ENCODE results near the gene SNRNP25.

SNRNP25 gene

DNA sequence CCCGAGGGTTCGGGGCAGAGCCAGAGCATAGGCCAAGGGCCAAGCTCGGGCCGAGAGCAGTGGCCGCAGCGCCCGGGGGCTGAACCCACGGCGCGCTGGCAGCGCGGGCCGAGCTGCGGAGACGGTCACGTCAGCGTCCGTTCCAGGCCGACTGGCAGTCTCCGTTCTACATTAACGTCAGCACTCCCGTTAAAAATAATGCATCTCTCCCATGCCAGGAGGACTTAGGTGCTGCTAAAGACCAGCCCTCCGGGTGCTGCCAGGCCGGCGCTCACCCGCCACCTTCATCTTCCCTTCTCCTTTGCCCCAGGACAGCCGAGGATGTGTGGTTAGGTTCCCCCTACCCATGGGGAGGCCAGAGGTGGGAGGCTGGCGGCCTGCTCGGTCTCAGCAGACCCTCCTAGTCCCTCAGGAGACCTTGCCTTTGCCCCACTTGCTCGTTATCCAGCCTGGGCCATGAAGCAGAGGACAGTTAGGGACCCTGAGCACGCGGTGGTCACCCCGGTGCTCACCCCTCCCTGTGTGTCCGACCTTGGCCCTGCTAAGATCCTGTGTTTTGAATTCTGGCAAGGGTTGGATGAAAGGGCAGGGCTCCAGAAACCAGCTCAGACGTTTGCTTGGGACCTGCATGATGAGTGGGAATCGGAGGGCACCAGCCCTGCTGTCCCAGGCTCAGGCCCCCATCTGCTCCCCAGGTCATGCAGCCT is 25.0 kb downstream of the SNRNP25 start:
- DNase-seq, result no peak

DNA sequence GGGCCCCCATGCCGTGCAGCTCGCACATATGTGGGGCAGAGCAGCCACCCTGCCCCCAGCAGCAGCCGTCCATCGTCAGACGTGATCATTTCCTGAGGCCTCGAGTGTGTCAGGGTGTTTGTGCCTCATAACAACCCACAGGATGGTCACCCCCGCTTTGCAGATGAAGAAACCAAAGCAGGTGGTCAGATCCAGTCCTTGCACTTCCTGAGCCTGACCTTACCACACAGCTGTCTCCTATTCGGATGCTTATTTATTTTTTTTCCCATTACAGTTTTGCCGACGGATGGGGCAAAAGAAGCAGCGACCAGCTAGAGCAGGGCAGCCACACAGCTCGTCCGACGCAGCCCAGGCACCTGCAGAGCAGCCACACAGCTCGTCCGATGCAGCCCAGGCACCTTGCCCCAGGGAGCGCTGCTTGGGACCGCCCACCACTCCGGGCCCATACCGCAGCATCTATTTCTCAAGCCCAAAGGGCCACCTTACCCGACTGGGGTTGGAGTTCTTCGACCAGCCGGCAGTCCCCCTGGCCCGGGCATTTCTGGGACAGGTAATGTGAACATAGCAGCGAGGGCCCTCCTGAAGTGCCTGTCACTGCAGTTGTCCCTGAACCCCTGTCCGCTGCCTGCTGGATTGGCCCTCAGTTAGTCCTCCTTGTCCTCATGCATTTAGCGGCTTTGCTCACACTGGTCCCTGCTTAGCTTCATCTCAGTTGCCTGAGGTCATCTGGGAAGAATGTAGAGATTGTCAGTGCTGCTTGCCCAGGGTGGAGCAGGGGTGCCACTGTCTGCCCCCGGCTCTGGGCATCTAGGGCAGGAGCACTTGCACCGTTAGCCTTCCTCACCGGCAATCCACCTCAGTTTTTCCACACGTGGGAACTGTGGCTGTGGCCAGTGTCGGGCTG is 25.8 kb downstream of the SNRNP25 start:
- DNase-seq, result no peak

GRCh38 chr16:83060-83603 is 29.5 kb downstream of the SNRNP25 start:
- DNase-seq, result no peak

DNA sequence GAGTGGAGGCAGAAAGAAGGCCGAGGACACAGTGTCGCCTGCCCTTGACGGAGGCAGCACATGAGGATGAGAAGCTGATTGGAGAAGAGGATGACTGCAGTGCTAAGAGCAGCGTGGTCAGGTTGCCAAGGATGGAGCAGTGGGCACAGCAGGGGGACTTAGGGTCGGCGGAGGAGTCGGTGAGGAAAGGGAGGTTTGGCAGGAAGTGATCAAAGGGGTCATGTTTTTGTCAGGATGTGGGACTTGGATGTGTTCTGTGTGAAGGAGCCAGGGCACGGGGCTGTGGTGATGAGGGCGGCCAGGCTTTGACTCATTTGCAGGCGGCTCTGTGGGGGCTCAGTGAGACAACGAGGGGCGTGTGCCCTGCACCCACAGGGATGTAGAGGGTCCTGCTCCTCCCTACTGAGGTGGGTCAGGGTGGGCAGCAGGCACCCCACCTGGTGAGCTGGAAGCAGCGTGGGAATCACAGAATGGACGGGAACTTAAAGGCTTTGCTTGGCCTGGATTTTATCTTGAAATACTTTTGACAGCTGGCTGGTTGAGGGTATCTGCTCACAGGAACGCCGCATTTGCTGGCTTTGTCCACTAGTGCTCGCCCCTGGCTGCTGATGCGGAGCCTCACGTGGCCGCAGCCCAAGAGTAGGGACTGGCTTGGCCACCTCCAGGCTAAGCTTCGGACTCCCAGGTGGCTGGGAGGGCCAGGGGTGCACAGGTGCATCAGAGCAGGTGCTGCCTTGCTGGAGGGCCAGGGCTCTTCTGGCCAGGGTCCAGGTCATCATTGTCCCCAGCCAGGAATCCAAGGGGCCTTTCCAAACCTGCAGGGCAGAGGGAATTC is 30.4 kb downstream of the SNRNP25 start:
- DNase-seq, result peak; percentile 72

DNA sequence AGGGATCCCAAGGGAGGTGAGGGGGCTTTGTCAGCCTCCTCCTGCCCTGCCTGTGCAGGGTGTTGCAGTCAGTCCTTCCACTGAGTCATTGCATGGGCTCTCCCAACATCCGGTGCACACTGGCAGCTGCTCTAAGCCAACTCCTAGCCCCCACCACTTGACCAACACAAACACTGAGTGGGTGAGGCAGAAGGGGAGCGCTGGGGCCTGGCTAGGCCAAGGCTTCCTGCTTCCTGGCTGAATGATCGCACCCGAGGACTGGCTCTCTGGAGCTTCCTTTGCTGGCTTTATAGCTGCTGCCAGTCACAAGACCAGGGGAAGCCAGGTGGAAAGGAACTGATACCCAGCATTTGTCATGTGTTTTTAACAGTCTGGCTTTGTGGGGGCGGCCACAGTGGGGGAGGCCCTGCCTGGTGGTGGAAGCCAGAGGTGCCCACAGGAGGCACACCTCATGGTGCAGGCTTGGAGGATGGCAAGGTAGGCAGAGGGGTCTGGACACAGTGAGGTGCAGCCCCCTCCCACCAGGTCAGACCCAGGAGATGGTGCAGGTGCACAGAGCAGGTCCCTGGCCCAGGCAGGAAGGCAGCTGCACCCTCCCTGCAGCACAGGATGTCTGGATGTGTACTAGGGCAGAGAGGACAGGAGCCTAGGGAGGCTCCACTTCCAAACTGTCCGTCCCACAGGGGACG is 31.2 kb downstream of the SNRNP25 start:
- peak; percentile 75 for DNase-seq

- DNase-seq, result no peak
These were observed 31.8 kb downstream of the SNRNP25 start for GRCh38 chr16:85407-85782.

- no peak for DNase-seq
These were observed 32.2 kb downstream of the SNRNP25 start for GRCh38 chr16:85865-86264.

DNA sequence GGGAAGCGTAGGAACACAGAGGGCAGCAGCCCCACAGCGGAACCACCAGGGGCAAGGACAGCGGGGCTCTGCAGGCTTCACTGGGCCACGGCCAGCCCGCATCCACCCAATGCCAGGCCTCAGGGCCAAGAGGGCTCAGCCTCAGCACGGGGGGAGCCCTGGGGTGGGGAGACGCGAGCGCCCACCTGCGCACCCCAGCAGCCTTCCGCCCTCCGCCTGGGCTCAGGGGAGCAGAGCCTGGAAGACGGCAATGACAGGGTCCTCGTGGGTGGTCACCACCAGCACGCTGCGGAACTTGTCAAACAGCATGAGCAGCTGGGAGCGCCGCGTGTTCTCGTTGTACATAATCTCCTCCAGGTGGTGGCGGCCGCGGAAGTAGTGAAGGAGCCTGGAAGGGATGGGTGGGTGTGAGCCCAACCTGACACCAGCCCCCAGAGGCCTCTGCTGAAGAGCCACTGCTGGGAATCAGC is 32.9 kb downstream of the SNRNP25 start:
- DNase-seq, result no peak

- DNase-seq, result no peak
These were observed 35.0 kb downstream of the SNRNP25 start for GRCh38 chr16:88613-89012.

DNA sequence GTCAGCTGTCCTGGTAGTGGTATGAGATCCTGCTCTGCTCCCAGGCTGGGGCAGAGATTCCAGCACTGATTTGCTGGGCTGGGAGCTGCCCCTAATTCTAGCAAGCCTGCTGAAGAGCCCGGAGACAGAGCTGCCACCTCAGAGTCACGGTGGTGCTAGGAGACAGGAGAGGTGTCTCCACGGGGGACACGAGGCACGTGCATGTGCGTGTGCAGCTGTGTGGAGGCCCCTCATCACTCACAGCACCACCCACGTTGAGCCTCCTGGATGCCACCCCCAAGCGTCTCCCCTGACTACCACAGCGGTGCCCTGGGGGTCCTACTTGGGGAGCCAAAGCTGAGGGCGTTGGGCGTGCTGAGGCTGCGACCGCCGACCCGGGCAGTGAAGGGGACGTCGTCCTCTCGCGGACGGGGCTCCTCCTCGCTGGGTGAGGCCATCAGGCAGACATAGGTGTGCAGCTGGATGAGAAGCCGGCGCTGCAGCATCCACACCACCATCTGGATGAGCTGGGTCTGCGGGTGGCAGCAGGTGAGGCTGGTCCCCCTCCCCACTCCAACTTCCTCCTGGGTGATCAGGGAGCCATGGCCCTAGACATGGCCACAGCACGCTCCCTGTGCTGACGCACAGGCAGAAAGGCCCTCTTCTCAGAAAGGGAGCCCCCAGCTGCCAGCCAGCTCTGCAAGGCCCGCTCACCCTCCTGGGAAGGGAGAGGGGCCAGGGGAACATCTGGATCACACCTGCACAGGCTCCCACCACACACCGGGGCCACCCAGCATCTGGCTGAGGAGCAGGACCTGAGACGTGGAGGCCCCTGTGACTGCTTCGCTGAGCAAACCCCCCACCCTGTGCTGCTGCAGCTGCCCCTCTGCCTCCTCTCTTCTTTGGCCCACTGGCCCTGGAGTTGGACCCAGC is 36.0 kb downstream of the SNRNP25 start:
- no peak for DNase-seq

- DNase-seq, result peak; percentile 94
These were observed 37.9 kb downstream of the SNRNP25 start for GRCh38 chr16:91484-91883.

DNA sequence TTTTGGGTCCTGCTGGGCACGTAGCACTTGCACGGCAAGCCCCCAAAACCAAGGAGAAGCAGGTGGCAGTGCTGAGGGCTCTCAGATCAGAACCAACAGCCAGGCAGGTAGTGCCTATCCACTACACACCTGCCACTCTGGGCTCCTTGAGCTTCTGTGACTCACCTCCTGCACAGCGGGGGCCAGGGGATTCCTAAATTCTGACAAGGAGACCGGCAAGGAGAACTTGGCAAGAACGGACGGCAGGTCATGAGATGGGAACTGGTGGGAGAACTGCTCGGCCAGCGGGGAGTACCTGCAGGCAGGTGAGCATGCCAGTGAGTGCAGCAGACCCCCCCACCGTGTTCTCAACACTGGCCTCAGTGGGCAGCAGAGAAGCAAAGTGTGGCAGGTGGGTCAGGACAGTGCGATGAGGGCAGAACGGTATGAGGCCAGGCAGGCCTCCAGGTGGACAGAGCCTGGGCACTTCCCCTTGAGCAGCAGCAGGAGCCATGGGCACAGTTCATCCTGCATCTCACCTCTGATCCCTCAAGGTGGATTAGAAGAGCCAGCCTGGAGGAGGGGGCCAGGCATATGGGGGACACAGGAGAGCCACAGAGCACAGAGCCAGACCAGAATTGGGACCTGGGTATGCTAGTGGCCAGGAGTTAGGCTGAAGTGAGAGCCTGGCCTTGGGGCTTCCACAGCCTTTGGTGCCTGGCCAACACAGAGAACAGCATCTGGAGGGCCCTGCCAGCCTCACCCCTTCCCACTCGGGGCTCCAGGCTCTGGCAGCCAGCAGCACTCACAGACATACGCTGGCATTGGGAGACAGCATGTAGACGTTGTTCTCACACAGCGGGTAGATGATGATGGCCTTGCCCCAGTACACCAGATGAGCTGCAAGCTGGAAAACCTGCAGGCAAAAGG is 39.1 kb downstream of the SNRNP25 start:
- peak; percentile 94 for DNase-seq

DNA sequence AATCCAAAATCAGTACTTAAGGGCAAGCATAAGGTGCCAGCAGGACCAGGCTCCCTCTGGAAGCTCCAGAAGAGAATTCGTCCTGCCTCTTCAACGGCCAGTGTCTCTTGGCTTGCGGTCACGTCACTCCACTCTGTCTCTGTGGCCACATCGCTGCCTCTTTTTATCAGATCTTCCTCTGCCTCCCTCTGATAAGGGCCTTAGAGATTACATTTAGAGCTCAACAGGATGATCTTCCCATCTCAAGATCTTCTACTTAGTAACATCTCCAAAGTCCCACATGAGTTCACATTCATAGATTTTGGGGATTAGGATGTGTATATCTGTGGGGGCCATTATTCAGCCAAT is 41.3 kb downstream of the SNRNP25 start:
- DNase-seq, result no peak

- peak; percentile 10 for DNase-seq
These were observed 43.3 kb downstream of the SNRNP25 start for GRCh38 chr16:96935-97381.

- DNase-seq, result no peak
These were observed 44.2 kb downstream of the SNRNP25 start for GRCh38 chr16:97822-98221.

DNA sequence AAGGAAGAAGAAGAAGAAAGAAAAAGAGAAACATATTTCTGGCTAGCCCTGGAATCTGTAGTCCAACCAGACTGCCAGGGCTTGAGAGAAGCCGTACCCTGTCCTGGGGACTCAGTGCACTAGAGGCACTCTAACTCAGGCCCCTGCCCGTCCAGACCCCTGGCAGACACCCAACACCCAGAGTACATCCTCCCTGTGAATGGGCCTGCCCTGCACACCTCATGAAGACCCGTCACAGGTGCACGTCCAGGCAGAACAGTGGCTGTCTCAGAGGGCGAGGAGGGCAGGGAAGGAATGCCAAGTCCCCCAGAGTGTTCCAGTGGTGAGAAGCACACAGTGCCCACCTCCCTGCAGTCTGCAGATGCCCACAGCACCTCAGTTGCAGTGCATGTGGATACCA is 47.4 kb downstream of the SNRNP25 start:
- DNase-seq, result no peak

DNA sequence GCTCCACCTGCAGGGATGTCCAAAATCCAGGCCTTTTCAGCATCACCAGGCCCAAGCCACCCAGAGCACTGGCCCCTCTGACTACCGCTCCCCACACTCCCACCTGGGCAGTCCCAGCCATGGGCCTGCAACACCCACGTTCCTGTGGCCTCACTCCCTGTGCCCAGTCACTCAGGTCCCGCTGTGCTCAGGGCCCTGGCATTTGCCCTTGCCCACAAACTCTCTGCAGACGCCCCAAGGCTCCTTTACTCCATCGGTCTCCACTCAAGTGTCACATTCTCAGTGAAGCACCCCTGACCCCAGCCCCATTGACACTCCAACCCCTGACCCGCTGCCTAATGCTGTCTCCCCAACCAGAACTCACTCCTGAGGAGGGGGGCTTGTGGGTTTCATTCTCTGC is 48.0 kb downstream of the SNRNP25 start:
- DNase-seq, result no peak

DNA sequence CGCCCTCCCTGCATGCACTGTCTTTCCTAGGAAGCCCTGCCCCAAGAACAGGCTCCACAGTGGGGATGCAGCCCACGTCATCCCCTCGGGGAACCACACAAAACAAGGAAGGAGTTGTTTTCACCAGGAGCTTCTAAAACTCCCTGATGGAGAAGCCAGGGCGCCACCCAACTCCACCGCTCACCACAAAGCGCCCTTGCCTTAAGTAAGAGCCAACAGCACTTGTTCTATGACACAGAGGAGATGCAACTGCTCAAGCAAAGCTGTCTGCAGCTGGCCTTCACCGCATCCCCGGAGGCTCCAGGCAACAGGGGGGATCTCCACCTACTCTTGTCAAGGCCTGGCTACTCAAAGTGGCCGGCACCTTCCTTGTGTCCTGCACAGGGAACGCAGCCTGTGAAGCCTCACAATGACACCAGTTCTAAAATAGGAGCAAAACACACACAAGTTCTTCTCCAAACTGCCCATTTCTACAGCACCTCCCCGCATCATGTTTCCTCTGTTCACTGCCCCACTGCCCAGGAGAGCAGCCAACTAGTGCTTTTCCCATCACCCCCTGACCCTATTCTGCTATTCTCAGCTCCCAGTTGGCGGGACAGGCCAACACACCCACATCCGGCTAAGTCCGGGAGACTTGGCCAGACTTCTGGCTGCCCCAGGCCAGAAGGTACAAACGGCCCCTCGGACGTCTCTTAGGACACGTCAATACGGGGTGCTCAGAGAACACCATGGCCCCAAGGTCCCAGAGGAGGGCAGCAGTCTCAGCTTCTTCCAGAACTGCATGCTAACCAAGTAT is 48.6 kb downstream of the SNRNP25 start:
- DNase-seq, result no peak

DNA sequence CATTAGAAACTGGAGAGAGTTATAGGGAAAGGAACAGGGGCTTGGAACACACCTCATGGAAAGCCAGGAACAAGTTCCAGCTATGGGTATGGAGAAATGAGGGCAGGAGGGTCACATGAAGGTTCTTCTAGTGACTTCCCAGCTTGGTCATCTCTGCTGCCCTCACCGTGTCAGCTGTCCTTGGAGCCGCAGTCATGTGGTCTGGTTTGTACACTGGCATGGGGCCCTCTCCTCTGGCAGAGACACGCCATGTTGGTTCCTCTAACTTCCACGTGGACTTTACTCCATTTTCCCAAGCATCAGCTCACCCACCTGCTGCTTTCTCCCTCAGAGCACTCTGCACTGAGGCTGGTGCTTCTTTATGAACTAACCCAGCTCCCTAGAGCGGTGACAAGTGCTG is 50.7 kb downstream of the SNRNP25 start:
- no peak for DNase-seq
